Fibroblast of gingiva (primary cell): Measurements from ENCODE around the gene INO80E.
"Not testable (repeated sequence)": the region's sequence is repeated elsewhere in the genome, so short reads cannot be mapped to it uniquely, and the experiment has no call there.

Experiments used
- DNase-seq: peaks from one replicate; pipeline ENCODE4 v3.0.0-alpha.2; 2011; ENCODE audit warnings: low read depth

Gene INO80E

GRCh38 chr16:30010844-30011713 is 15.0 kb downstream of the INO80E start, which contains the start of gene DOC2A:
DOC2A (minus strand) TSS chr16:30011027; CDS start chr16:30010222, 805 bp downstream.
- no peak for DNase-seq

DNA sequence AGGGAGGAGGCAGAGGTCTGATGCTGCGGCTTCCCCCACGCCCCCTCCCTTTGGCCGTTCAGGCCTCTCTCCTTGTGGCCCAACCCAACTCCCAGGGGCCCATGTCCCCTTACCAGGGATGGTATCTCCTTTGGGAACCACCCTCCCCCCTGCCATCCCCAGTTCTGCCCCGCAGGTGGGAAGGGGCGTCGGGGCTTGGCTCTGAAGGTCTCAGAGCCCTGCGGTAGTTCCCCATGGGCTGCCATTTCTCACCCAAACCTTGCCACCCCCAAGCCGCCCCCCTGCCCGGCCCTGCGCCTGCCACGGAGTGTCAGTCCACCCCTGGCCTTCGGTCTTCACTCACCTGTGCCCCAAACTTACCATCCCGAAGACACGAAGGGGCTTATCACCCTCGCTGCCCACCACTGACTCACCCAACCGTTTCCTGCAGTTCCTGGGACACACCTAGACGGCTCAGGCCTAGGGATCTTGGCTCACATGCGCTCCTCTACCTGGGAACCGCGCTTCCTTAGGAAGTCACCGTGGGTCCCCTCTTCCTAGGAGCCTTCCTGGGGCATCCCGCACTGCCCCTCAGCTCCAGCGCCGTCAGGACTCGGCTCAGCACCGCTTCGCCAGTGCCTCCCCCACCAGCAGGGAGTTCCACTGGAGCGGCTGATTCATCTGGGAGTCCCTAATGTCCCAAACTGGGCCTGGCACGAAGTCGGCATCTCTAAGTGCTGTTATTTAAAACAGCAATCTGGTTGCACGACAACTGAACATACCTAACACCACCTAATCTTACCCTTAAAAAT is 15.9 kb downstream of the INO80E start:
- DNase-seq: no peak

- not testable (repeated sequence) for DNase-seq
Observed at GRCh38 chr16:30012598-30012997, 16.6 kb downstream of the INO80E start.

GRCh38 chr16:30015450-30015849 is 19.4 kb downstream of the INO80E start:
- DNase-seq: not testable (repeated sequence)

DNA sequence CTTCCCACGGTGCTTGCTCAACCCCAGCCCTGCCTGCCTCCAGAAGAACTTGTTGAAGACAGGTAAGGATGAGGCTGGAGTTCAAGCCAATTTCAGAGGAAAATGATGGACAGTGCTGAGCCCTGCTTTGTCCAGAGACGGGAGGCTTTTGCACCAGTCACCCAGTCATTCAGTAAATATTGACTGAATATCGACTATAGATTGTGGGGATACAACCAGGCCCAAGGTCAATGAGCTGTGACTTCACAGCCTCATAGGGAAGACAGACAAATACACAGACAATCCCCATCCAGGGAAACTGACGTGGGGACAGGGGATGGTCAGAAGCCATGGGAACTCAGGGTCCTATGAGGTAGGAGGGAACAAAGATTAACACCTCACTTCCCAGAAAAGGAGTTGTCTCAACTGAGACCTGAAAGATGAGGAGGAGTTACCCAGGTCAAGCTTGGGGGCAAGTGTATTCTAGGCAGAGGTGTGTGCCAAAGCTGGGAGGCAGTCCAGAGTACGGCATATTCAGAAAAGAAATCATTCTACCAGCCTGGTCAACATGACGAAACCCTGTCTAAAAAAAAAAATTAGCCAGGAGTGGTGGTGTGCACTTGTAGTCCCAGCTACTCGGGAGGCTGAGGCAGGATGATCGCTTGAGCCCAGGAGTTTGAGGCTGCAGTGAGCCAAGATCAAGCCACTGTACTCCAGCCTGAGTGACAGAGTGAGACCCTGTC is 20.7 kb downstream of the INO80E start:
- no peak for DNase-seq

GRCh38 chr16:30017277-30017656 is 21.2 kb downstream of the INO80E start:
- DNase-seq: no peak

DNA sequence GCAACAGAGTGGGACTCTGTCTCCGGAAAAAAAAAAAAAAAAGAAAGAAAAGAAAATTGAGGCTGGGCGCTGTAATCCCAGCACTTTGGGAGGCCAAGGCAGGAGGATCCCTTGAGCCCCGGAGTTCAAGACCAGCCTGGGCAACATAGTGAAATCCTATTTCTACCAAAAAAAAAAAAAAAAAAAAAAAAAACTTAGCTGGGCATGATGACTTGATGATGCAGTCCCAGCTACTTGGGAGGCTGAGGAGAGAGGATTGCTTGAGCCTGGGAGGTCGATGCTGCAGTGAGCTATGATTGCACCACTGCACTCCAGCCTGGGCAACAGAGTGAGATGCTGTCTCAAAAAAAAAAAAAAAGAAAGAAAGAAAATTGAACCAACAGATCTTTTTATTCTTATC is 21.9 kb downstream of the INO80E start:
- DNase-seq: not testable (repeated sequence)

DNA sequence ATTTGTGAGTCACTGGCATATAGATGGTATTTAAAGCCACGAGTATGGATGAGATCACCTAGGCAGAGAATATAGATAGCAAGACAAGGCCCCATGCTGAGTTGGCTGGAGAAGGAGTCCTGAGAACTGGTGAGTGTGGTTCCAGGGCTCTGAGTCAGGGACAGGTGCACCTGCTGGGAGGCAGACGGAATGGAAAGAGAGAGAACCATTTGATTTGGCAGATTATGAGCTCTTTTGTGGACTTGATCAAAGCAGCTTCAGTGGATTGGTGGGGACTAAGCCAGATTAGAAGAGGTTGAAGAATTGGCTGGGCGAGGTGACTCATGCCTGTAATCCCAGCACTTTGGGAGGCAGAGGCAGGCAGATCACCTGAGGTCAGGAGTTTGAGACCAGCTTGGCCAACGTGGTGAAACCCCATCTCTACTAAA is 22.7 kb downstream of the INO80E start:
- no peak for DNase-seq

DNA sequence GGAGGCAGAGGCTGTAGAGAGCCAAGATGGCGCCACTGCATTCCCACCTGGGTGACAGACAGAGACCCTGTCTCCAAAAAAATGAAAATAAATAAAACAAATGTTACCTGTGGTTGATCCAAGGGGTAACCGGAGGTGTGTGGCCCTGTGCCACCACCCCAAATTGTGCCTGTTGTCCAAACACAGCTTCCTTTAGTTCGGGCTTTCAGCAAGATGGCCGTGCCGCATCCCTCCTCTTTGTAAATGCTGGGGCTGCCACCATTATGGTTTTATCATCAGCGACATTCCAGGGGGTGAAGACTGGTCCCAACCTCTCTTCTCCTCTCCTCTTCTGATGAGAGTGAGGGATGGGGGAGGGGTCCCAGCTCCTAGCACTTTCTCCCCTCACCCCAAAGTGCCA is 26.8 kb downstream of the INO80E start, which contains the start of gene C16orf92:
Gene C16orf92 (plus strand): TSS at position 312 of the 400 bp plus-strand sequence. CDS start 143 bp downstream, outside the sequence.
- DNase-seq: no peak

- no peak for DNase-seq
Observed at GRCh38 chr16:30023586-30023985, 27.5 kb downstream of the INO80E start.

DNA sequence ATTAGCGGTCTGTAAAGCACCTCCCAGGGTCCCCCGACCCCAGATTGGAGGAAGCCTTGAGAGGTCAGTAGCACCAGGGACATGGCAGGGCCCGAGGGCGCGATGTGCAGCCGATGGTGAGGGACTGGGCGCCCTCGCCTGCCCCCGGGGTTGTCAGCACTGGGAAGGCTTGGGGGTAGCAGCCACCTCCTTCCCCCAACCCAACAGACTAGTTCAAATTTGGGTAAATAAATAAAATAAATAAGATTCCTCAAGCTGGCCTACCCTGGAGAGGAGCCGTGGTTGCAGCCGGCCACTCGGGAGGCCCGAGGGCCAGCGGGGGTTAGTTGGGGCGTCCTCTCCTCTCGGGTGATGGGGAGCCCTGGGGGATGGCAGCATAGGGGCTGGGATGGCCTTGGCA is 28.4 kb downstream of the INO80E start:
- no peak for DNase-seq

DNA sequence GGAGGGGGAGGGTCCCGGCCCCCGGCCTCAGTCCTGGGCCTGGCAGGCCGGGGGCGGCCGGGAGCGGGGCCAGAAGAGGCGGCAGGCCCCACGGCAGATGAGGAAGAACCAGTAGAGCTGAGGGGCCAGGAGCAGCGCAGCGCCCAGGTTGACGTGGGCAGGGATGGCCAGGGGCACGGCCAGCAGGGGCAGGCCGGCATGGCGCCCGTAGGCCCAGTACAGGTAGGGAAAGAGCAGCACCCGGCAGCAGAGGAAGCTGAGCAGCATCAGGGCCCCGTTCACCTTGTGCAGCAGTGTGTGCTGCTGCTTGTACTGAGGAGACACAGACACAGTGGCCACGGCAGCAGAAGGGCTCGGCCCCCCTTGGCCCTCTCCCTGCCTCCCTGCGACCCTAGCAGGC is 29.1 kb downstream of the INO80E start:
- DNase-seq: no peak

DNA sequence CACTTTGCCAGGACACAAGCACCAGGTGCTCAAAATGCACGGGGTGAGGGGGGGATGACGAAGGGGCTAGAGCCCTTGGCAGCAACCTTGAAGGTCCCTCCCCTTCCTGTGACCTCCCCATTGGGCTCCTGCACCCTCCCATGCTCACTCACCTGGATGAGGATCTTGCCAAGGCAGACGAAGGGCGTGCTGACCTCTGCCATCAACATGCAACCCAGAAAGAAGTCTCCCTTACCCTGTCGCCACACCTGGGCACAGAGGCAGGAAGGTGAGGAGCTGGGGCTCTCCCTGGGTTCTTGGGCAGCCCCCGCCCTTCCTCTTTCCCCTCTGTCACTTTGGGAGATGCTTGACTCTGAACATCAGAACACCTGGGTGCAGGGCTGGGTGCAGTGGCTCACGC is 29.5 kb downstream of the INO80E start:
- DNase-seq: no peak

DNA sequence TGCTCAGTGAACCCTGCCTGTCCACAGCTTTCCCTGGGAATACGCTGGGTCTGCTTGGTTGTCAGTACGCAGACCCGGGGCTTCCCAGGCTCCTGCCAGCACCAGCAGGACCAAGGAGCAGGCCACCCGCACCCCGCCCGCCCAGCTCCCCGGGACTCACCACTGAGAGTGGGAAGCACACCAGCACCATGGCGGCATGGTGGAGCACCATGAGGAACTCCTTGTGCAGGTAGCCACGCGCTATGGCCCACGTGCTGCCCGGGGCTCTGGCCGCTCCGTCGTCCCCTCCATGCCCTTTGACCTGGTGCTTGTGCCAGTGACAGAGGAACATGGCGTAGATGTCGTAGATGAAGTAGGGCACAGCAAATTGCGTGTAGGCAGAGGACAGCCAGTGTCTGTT is 30.4 kb downstream of the INO80E start:
- DNase-seq: no peak

GRCh38 chr16:30027588-30028437 is 31.8 kb downstream of the INO80E start:
- no peak for DNase-seq

DNA sequence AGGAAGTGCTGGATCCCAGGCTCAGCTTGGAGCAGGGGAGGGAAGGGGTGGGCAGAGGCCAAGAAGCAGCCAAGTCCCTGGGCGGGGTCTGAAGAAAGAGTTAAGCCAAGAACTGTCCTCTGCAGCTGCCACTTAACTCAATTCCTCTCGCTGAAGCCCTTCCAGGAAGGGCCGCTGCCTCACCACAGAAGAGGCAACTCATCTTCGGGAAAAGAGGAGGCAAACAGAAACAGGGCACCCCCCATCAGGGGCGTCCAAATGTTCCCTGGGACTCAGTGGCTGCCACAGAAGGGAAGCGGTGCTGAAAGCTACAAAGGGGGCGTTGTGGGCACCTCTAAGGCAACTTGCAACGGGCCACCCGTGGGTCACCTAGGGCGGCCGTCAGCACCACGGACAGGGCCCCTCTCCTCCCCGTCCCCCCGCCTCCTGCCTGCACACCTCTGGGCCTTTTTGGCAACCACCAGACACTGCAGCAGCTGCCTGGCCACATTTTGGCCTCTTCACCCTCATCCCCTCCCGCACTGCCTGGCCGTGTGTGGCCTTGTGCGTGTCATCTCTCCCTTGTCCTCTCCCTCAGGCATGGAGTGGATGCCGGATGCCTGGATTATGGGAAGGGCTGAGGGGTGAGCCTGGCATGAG is 32.5 kb downstream of the INO80E start:
- no peak for DNase-seq

GRCh38 chr16:30030011-30030685 is 34.1 kb downstream of the INO80E start:
- DNase-seq: no peak

DNA sequence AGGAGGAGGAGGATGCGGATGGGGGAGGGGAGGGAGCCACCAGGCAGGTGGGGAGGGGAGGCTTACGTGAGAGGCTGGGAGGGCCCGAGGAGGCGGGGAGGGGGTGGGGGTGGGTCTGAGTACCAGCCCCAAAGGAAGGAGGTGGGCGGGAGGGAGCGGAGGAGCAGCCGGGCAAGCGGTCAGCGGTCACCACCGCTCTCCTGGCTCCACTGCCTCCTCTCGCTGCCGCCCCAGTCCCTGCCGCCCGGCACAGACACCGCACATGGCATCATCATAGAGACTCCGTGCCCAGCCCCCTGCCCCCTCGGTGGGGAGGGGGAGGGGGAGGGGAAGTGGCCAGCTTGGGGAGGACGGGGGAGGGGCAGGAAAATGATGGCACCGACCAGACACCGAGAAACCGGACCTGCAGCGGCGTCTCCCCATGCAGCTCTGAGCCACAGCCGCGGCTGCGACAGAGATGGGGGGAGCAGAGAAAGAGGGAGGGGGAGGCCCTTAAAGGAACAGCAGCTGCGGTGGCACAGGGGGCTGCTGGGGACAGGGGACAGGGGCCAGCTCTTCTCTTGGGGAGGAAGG is 34.9 kb downstream of the INO80E start, which contains the start of gene TLCD3B:
Gene TLCD3B (minus strand): TSS at position 431 of the 573 bp plus-strand sequence. CDS start 744 bp downstream, outside the sequence.
- no peak for DNase-seq

- DNase-seq: no peak
Observed at GRCh38 chr16:30031477-30031918, 35.5 kb downstream of the INO80E start.
